Ovary (tissue), 3 donors: ENCODE measurements around the gene SQSTM1.

Source experiments
- CTCF ChIP-seq, 3 donors: fragments of 450-650 bp in 2 of 3; fragments of 200-600 bp in 1 of 3; IDR thresholded peaks; one replicate each; pipeline versions ENCODE4 v1.5.1 to v1.8.0; 2016 to 2022; ENCODE audit warnings: antibody characterized with exemption in 3 of 3, mild to moderate bottlenecking in 1 of 3
- POLR2A ChIP-seq: fragments of 450-650 bp; IDR thresholded peaks from one replicate; pipeline ENCODE4 v1.6.1; 2017; ENCODE audit warnings: antibody characterized with exemption, mild to moderate bottlenecking, moderate library complexity
- donor health status: DM: no; HTN: no; CAD: no.

GRCh38 chr5:179829732-179830435, 9.2 kb downstream of the SQSTM1 start:
- no peak for TF ChIP-seq CTCF (IDR thresholded peaks at IDR 0.05)
- TF ChIP-seq POLR2A = no peak
